ENCODE measurements around the gene LSM3. TPM values are rescaled to one million over a fixed set of nuclear protein-coding genes. Genes with fewer than 3 reads are reported as not detected.
"Not testable (repeated sequence)": the region's sequence is repeated elsewhere in the genome, so short reads cannot be mapped to it uniquely, and the experiment has no call there.

The LSM3 gene
- total RNA-seq, 2 experiments from 2014 or later = 12.4 to 21.9 TPM

DNA sequence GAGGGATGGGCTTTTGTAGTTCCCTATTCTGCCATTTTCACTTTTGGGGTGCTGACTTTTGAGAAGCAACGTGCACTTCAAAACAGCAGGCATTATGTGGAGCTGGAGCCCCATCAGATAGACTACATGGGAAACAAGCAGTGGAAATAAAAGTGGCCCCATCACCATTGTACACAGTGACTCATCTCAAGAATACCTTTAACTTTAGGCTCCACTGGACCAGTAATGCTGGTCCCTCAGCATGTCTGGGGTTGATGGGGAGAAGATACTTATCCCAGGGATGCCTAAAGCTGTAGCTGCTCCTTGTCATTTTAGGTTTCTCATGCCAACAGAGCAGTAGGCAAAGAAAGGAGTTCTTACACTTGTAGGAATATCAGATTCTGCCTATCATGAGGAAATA lies 45.0 kb downstream of the LSM3 start:
- Histone ChIP-seq H3K27ac (ENCODE audit: low read depth, low read length, poor library complexity, severe bottlenecking) (no peak overlapping the region), H3K4me2 (ENCODE audit: low read length) (no peak overlapping the region), H2AFZ (ENCODE audit: low read length) (no peak overlapping the region), H3K4me3 (ENCODE audit: low read depth, low read length, poor library complexity, severe bottlenecking) (no peak overlapping the region), H4K20me1 (ENCODE audit: insufficient read depth, low read length) (no peaks in the 10 kb centered on the region), H3K9me3 (ENCODE audit: low read length) (peaks cover 24% of the 10 kb centered on the region), H3K4me1 (ENCODE audit: insufficient read depth, low read length, poor library complexity, severe bottlenecking) (peaks cover 38% of the 10 kb centered on the region), H3K36me3 (ENCODE audit: insufficient read depth, low read length) (no peaks in the 10 kb centered on the region; the same call in 1 of the 2 replicates), H3K9me2 (ENCODE audit: insufficient read depth, low read length) (no peaks in the 10 kb centered on the region), H3K79me2 (ENCODE audit: insufficient read depth, low read depth, low read length) (no peaks in the 10 kb centered on the region)
- DNase-seq (ENCODE audit: low spot score) = no peak
- BruUV-seq (replicated peaks) = no TSS peak
- POLR2A ChIA-PET = interaction anchor here (0.7 kb wide), 1 partner anchor 69 kb away, joined by 3 read pairs; no protein-coding TSS in a partner anchor
- intact Hi-C loops (cut with micrococcal nuclease; ENCODE audit: unreplicated experiment) = no loop called here
- CTCF ChIA-PET (ENCODE audit: unreplicated experiment) = interaction anchor here (0.5 kb wide), 1 partner anchor 158 kb away, joined by 6 read pairs; no protein-coding TSS in a partner anchor
- no peak for TF ChIP-seq EZH2phosphoT487 (IDR thresholded peaks at IDR 0.05; ENCODE audit: borderline replicate concordance, low read depth, low read length)

DNA sequence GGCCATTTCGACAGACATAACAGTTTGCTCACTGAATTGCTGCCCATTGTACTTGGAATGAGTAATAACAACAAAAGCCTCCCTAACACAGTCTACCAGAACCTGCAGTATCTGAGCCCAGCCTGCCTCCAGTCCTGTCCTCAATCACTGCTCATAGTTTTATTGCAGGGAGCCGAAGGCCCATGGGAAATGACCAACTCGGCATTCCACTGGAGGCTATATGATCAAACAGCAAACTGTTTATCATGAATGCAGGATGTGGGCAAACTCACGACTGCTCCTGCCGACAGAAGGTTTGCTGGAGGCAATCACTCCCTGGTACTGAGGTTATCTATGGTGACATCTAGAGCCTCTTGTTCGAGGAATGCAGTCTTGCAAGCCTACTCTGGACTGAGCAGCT lies 46.3 kb downstream of the LSM3 start:
- Histone ChIP-seq H2AFZ (ENCODE audit: low read length) (no peak overlapping the region), H3K4me1 (ENCODE audit: insufficient read depth, low read length, poor library complexity, severe bottlenecking) (peaks cover 51% of the 10 kb centered on the region), H3K9me2 (ENCODE audit: insufficient read depth, low read length) (no peaks in the 10 kb centered on the region), H4K20me1 (ENCODE audit: insufficient read depth, low read length) (no peaks in the 10 kb centered on the region), H3K79me2 (ENCODE audit: insufficient read depth, low read depth, low read length) (no peaks in the 10 kb centered on the region), H3K9me3 (ENCODE audit: low read length) (peaks cover 23% of the 10 kb centered on the region), H3K4me3 (ENCODE audit: low read depth, low read length, poor library complexity, severe bottlenecking) (no peak overlapping the region), H3K4me2 (ENCODE audit: low read length) (no peak overlapping the region), H3K27ac (ENCODE audit: low read depth, low read length, poor library complexity, severe bottlenecking) (no peak overlapping the region), H3K36me3 (ENCODE audit: insufficient read depth, low read length) (no peaks in the 10 kb centered on the region; the same call in 1 of the 2 replicates)
- POLR2A ChIA-PET = no interaction called here
- no peak for DNase-seq (ENCODE audit: low spot score)
- CTCF ChIA-PET (ENCODE audit: unreplicated experiment) = no interaction called here
- TF ChIP-seq EZH2phosphoT487 (IDR thresholded peaks at IDR 0.05; ENCODE audit: borderline replicate concordance, low read depth, low read length) = no peak
- TF ChIP-seq, protein P1, sequence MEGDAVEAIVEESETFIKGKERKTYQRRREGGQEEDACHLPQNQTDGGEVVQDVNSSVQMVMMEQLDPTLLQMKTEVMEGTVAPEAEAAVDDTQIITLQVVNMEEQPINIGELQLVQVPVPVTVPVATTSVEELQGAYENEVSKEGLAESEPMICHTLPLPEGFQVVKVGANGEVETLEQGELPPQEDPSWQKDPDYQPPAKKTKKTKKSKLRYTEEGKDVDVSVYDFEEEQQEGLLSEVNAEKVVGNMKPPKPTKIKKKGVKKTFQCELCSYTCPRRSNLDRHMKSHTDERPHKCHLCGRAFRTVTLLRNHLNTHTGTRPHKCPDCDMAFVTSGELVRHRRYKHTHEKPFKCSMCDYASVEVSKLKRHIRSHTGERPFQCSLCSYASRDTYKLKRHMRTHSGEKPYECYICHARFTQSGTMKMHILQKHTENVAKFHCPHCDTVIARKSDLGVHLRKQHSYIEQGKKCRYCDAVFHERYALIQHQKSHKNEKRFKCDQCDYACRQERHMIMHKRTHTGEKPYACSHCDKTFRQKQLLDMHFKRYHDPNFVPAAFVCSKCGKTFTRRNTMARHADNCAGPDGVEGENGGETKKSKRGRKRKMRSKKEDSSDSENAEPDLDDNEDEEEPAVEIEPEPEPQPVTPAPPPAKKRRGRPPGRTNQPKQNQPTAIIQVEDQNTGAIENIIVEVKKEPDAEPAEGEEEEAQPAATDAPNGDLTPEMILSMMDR (conservative IDR thresholded peaks at IDR 0.05; ENCODE audit: low read length) = no peak
- intact Hi-C loops (cut with micrococcal nuclease; ENCODE audit: unreplicated experiment) = no loop called here
- no TSS peak for BruUV-seq (replicated peaks)

DNA sequence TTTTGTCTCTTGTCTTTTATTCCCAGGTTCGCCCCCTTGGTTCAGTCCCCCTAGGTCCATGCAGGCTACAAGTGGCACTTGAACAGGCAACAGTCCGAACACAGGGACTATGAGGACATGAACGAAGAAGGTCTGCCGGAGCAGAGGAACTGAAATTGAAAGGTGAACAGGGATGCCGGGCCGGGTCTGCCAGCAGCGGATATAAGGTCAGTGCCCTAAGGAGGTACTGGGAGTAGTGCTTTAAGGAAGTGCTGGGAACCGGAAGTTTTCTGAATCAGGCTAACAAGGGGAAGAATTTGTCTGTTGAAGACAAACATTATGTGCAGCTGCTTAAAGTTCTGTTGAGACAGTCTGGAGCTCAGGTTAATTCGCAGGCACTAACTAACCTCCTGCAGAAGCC lies 46.8 kb downstream of the LSM3 start:
- intact Hi-C loops (cut with micrococcal nuclease; ENCODE audit: unreplicated experiment) = no loop called here
- Histone ChIP-seq H3K27ac (ENCODE audit: low read depth, low read length, poor library complexity, severe bottlenecking) (no peak overlapping the region), H3K36me3 (ENCODE audit: insufficient read depth, low read length) (no peaks in the 10 kb centered on the region; the same call in 1 of the 2 replicates), H3K4me2 (ENCODE audit: low read length) (peak overlapping the region; percentile 31), H3K9me3 (ENCODE audit: low read length) (peaks cover 18% of the 10 kb centered on the region), H2AFZ (ENCODE audit: low read length) (peak overlapping the region; percentile 12; the same call in 1 of the 2 replicates), H3K4me3 (ENCODE audit: low read depth, low read length, poor library complexity, severe bottlenecking) (no peak overlapping the region), H4K20me1 (ENCODE audit: insufficient read depth, low read length) (no peaks in the 10 kb centered on the region), H3K4me1 (ENCODE audit: insufficient read depth, low read length, poor library complexity, severe bottlenecking) (peaks cover 54% of the 10 kb centered on the region), H3K79me2 (ENCODE audit: insufficient read depth, low read depth, low read length) (no peaks in the 10 kb centered on the region), H3K9me2 (ENCODE audit: insufficient read depth, low read length) (no peaks in the 10 kb centered on the region)
- POLR2A ChIA-PET = no interaction called here
- CTCF ChIA-PET (ENCODE audit: unreplicated experiment) = no interaction called here
- BruUV-seq (replicated peaks) = no TSS peak
- TF ChIP-seq, protein P1 (conservative IDR thresholded peaks at IDR 0.05; ENCODE audit: low read length) = no peak
- TF ChIP-seq EZH2phosphoT487 (IDR thresholded peaks at IDR 0.05; ENCODE audit: borderline replicate concordance, low read depth, low read length) = no peak
- peak; percentile 27 for DNase-seq (ENCODE audit: low spot score)

DNA sequence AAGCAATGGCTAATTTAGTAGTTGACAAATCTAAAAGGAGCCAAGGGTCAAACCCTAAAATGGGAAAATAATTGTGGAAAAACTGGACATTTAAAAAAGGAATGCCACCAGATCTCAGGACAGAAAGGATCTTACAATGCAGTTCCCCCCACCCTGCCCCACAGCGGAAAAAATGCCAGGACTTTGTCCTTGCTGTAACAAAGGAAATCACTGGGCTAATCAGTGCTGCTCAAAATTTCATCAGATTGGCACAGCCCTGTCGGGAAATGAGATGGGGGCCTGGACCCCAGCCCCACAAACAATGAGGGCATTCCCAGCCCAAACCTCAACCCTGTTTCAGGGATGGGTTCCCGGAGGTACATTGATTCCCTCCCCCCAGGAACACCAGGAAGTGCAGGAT lies 47.7 kb downstream of the LSM3 start:
- DNase-seq (ENCODE audit: low spot score); H3K27ac ChIP-seq (ENCODE audit: low read depth, low read length, poor library complexity, severe bottlenecking); BruUV-seq (replicated peaks); H2AFZ ChIP-seq (ENCODE audit: low read length); H3K9me2 ChIP-seq (ENCODE audit: insufficient read depth, low read length); H3K79me2 ChIP-seq (ENCODE audit: insufficient read depth, low read depth, low read length); POLR2A ChIA-PET; H3K36me3 ChIP-seq (ENCODE audit: insufficient read depth, low read length); H3K4me2 ChIP-seq (ENCODE audit: low read length); H4K20me1 ChIP-seq (ENCODE audit: insufficient read depth, low read length); H3K4me3 ChIP-seq (ENCODE audit: low read depth, low read length, poor library complexity, severe bottlenecking); H3K9me3 ChIP-seq (ENCODE audit: low read length); CTCF ChIA-PET (ENCODE audit: unreplicated experiment); intact Hi-C loops (cut with micrococcal nuclease; ENCODE audit: unreplicated experiment): not testable (repeated sequence)
- peaks cover 54% of the 10 kb centered on the region for H3K4me1 ChIP-seq (ENCODE audit: insufficient read depth, low read length, poor library complexity, severe bottlenecking)
